Pons (tissue), 1 donor: ENCODE measurements around the gene CHMP6.

Source experiments
- DNase-seq: peaks from one replicate; pipeline ENCODE4 v3.0.0-alpha.2; 2016; ENCODE audit warnings: low spot score

Gene CHMP6

DNA sequence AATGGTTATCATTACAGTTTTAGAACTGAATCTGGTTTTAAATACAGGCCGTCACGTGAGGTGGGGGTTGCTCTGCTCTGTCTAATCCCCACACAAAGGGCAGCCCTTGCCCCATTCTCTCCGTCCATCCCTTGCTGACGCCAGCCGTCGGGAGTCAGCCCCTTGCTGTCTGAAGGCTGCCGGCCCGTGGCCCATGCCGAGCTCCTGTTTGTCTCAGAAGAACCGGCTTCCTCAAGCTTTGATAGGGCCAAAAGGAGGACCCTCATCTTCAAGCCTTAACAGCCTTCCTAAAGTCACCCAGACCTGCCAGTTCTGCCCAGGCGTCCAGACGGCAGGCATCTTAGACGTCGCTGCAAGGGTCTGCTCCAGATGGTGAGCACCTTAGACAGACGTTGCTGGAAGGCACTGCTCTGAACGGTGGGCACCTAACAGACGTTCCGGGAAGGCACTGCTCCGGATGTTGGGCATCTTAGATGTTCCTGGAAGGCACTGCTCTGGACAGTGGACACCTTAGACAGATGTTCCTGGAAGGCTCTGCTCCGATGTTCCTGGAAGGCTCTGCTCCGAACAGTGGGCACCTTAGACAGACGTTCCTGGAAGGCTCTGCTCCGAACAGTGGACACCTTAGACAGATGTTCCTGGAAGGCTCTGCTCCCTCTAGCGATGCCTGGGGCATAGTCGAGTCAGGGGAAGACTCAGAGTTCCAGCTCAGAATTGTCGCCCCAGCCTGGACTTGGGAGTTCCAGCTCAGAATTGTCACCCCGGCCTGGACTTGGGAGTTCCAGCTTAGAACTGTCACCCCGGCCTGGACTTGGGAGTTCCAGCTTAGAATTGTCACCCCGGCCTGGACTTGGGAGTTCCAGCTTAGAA, 35.1 kb upstream of the CHMP6 start:
- no peak for DNase-seq

DNA sequence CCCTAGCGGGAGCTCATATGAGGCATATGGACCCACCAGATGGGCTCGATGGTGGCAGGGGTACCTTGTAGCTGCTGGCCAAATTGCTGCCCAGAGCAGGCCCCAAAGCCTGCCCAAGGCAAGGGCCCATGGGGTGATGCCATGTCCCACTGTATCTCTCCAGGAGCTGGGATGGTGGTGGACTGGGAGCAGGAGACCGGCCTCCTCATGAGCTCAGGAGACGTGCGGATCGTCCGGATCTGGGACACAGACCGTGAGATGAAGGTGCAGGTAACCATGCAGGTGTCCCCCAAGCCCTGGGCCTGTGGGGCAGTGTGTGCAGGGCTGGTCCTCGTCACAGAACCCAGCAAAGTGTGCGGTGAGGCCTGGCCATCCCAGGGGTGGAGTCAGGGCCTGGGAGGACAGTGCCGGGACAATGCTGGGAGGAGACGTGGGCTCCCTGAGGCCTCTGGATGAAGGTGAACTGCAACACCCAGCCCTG, 34.1 kb upstream of the CHMP6 start:
- no peak for DNase-seq

DNA sequence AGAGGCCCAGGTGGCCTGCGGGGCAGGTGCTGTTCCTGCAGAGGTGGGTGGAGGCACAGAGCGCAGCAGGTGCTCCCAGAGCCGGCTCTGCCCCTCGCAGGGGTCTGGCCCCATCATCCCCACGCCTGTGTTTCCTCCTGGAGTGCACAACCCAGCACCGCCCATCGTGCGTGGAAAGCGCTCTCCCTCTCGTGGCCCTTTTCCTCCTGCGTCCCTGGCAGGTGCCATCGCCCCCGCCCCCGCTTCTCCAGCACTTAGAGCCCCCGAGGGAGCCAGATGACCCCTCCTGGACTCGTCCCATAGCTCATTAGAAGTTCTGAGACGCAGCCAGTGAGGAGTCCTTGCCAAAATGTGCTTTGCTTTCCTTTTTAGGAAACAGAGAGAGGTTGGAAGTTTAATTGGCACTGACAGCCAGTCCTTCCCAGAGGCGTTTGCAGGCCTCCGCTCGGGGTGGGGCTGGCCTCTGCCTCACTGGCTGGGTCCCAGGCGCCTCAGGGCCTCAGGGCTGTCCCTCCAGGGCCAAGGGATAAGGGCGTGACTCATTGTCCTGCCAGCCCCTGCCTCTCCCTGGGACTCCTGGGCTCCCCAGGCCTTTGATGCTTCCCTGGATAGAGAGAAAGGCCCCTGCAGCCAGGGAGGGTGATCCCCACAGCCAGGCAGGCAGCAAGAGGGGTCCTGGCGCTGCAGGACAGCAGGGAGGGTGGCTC, 32.2 kb upstream of the CHMP6 start:
- peak; percentile 47 for DNase-seq

DNA sequence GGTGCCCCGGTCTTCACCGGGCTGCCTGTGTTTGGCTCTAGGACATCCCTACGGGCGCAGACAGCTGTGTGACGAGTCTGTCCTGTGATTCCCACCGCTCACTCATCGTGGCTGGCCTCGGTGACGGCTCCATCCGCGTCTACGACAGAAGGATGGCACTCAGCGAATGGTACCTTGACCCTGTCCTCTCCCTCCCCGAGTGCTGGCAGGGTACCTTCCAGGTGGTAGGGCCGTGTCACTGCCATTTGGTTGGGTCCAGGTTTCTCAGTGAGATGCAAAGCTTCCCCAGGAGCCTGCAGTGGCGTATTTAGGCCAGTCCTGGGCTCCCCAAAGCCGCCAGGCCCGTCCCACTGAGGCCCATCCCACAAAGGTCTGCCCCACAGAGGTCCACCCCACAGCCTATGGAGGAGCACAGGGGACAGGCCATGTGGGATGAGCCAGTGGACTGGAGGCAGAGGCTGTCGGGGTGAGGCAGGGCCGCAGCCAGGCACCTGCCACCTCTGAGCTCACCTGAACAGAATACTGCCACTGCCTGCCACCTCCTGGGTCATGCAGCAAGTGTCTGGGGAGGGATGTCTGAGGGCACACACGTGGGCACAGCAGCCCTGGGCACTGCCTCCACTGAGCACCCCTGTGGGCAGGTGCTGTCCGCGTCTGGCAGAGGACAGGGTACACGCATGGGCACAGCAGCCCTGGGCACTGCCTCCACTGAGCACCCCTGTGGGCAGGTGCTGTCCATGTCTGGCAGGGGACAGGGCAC, 31.4 kb upstream of the CHMP6 start:
- no peak for DNase-seq

DNA sequence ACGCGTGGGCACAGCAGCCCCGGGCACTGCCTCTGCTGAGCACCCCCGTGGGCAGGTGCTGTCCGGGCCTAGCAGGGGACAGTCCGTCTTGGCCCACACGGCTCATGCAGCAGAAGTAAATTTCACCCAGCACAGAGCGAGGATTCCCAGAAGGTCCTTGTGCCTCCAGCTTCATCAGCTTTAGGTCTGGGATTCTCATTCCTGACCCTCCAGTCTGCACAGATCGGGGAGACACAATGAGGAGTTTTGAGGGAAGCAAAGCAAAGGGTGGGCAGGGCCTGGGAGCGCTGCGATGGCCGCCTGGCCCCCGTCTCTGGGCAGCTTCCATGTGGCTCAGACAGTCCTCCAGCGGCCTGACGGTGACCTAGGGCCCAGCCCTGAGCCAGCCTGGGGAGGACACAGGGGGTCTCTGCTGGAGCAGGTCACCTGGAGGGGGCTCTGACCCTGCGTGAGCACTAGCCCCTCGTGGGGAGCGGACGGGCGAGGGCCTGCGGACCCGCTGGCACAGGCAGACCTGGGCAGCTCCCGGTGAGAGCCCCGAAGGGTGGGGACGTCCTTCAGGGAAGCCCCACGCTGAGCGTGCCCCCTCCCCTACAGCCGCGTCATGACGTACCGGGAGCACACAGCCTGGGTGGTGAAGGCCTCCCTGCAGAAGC, 30.7 kb upstream of the CHMP6 start:
- DNase-seq = no peak

DNA sequence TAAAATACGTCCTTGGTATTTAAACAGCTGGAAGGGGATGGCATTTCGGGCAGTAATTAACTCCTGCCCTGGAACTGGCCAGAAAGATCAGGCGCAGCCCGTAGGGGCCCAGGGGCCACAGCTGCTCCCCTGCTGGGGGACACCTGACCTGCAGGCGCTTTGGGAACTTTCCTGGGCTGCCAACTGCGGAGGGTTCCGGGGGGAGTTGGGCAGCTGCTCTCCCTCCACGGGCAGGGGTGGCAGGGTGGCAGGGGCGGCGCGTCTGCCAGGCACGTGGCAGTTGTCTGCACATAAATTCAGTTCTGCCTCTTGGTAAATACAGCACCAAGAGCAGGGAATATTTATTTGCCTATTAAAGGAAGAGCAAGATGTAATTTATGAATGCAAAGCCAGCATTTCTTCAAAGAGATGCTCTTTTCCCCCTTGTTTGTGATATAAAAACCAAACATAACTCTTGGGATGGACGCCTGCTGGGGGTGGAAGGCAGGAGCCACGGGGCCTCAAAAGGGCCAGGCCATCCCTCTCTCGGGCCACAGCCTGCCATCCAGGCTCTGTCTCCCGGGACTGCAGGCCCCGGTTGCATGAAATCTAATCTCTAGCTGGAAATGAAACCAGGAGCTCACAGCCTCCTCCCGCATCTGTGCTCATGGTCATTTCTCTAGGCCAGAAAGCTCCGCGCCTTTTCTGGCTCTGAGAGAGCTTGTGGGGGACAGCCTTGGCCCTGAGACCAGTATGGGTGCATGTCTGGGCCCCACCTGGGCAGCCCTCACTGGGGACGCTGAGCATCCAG, 29.9 kb upstream of the CHMP6 start:
- DNase-seq = no peak

DNA sequence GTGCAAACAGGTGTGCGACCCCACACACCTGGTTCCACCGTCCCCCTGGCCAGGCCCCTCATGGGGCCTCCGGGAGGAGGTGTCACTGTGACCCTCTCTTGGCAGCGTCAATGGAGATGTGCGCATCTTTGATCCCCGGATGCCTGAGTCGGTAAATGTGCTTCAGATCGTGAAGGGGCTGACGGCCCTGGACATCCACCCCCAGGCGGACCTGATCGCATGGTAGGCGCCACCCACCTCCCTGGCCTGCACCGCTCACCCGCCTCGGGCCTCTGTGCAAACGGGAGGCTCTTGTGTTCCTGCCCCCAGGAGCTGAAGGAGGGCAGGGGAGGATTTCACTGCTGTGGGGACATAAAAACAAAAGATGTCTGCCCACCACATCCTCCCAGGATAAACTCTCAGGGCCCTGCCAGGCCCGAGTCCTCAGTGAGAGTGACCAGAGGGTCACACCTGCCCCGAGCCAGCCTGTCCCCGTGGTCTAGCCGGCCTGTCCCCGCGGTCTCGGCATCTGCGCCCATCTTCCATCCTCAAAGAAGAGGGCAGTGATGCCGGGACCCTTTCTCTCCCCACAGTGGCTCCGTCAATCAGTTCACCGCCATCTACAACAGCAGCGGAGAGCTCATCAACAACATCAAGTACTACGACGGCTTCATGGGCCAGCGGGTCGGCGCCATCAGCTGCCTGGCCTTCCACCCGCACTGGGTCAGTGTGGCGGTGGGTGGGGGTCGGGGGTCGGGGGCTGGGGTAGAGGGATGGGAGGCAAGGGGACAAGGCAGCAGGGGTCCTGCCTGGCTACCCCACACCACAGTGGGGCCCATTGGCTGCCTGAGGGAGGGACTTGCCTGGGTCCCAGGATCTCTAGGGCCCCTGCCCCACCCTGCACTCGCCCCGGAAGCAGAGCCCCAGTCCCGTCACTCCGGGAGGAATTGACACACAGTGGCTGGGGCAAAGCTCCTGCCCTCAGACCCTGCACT, 29.0 kb upstream of the CHMP6 start:
- DNase-seq = no peak

DNA sequence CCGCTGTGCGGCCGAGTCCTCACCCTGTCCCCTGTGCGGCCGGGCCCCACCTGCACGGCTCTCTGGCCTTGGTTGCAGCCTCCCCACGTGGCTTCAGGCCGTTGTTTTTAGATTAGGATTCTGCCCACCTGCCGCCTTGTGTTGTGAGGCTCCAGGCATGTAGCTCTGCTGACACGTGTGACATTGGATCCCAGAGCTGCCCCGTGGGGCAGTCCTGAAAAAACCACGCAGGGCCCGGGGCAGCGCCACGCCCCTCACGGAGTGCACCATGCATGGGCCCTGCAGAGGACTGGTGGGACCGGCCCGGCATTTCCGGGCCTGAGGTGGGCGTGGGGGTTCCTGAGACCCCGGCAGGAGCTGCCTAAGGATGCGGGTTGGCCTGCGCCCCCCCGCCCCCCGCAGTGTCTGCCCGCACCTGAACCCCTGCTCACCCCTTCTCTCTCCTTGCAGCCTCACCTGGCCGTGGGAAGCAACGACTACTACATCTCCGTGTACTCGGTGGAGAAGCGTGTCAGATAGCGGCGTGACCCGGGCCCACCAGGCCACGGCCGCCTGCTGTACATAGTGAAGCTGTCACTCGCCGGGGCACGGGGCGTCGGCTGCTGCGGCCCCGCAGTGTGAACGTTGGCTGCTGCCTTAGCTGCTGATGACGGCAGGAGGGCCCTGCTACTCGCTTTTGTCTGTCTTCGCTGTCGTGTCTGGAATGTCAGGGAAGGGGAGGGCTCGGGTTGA, 27.7 kb upstream of the CHMP6 start:
- DNase-seq = no peak

DNA sequence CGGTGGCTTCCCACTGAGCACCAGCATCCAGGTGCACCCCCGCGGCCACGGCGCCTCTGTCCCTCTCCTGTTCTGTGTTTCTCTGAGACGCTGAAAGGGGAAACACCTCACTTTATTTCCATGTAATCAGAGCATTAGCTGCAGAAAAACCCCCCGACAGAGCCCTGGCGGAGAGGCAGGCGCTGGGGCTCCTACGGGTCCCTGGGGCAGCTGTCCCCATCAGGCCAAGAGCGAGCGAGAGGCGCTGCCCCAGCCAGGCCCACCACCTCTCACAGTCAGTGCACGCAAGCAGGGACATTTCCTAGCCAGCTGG, 27.1 kb upstream of the CHMP6 start:
- DNase-seq = no peak

DNA sequence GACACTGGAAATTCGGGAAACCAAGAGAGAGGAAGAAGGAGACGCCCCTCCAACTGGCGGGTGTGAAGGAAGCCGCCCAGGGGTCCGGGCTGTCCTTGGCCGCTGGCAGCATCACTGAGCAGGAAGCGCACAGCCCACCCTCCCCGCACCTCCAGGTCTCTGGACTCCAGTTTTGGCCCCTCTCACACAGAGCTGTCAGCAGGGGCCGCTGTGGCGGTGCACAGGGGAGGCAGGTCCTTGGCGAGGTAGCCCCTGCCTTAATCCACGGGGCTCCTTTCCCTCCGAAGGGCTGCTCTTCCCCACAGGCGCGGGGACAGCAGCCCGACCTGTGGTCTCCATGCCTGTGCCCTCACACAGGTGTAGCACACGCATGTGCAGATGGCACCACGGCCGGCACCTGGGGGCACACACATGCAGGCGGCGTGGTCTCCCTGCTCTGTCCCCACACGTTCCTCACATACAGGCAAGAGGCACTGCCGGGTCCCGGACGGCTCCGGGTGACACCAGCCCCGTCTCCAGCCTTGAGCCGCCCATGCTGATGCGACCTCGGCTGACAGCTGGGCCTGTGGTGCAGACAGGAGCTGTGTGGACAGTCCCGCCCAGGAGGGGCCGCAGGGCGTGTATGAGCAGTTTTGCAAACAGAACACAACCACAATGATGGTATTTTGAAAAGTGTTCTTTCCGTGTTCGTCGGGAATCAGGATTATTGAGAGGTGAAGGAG, 26.6 kb upstream of the CHMP6 start:
- DNase-seq = no peak

DNA sequence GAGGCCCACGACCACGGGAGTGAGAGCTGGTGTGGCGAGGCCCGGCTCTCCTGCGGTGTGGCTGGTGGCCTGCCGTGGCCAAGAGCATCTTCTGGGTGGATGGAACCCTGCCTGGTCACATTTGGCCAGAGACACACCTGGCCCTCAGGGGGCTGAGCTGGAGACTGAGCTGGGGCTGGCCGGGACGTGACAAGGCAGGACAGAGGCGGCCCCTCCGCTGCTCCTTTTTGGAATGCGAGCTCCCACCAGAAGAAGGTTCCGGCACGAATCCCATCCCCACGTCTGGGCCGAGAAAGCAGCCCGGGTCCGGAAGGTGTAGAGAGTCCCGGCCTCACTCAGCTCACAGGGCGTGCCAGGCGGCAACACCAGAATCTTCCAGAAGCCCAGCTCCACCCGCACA, 26.0 kb upstream of the CHMP6 start:
- DNase-seq = no peak

DNA sequence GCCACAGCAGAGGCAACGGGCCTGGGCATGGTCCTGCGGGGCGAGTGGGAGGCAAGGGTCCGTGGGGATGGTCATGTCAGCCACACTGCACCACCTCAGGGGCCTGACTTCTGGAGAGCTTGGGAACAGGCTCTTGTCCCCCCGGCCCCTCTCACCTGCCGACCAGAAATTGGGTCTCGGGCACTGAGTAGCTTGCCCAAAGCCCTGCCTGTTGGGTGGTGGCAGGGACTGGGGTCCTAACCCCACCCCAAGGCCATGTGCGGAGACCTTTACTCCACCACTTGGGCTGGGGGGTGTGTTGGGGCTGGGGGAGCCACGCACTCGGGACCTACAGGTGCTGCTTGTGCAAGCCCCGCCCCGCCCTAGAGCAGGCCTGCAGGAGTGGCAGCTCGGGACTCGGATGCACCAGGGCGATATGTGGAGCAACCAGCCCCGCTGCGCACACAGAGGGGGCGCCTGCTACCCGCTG, 24.2 kb upstream of the CHMP6 start:
- no peak for DNase-seq

DNA sequence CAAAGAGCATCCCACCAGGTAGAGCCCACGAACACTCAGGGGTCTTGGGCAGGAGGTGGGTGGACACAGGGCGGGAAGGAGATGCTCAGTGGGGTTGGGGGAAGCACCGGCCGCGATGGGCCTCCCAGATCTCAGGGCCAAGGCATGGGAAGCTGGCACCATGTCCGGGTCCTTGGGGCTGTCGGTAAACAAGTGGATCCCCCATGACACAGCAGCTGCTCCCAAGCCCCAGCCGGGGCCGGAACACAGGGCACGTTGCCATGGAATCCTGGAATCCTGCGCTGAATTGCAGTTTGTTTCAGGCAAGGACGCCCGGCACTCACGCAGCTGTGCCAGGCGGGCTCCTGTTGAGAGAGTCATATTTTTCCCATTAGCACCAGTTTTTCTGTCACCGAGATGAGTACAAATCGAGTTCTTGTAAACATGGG, 23.0 kb upstream of the CHMP6 start:
- DNase-seq = peak; percentile 77

DNA sequence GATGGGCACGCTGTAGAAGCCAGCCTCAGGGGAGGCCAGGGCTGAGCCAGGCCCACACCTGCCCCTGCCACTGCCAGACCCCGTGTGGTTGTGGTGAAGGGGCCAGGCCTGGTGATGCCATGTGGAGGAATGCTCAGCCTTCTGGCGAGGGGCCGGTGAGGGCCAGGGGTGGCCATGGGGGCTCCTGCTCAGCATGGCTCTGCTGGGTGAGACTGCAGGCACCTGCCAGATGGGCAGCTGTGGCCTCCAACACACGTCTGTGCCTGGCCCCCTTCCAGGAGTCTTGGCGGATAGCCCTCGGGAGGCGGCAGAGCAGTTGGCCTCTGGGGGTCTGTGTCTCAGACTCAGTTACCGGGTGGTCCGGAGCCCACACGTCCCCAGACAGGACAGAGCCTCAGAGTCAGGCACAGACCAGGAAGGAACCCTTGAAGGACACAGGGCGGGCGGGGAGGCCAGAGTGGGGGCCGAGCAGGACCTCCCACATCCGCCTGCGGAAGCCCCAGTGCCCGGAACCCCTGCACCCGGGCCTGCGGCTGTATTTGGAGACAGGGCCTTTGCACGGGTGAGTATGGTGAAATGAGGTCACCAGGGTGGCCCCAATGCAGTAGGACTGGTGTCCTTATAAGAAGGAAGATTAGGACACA, 22.5 kb upstream of the CHMP6 start:
- no peak for DNase-seq

DNA sequence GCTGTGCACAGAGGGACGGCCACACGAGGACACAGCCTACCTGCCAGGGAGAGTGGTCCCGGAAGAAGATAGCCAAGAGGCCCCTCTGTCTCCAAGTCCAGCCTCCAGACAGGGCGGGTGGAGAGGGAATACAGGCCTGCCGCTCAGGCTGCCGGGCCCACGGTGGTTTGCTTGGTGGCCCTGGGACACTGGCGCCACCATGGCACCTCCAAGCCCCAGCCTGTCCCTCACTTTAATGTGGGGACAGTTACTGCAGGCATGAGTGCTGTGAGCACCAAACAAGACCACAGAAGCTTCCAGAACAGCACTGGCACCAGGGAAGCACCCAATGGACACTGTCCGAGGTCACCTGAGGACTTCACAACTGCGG, 22.0 kb upstream of the CHMP6 start:
- no peak for DNase-seq

DNA sequence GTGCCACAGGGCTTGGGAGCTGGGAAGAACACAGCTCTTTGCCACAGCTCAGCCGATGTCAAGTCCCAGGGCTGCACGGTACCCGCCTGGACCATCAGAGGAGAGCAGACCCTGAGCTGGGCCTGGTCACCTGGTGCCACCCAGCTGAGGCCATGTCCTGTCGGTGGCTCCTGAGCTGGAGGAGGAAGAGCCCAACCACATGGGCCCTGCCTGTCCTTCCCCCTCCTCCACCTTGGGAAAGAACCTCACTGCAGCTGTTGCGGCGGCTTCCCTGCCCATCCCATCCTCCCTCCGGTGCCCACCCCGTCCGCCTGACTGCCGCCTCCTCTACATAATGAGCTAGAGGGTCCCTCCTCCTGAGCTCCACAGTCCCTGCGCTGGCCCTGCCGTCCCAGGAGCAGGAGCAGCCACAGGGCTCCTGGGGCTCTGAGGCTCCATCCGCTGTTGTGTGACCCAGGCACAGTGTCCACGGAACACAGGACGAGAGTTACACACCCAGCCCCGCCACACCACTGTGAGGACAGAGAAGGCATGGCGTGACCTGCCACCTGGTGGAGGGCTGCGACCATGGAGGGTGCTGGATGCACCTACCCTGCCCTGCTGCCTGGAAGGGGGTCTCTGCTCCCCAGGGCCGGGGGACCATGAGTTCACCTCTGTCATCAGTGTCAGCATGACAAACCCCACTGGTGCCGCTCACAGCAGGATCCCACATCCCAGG, 21.4 kb upstream of the CHMP6 start:
- DNase-seq = no peak
